Karpas-422 (cell line): ENCODE measurements around the gene EPHA3. TPM values are rescaled to one million over a fixed set of nuclear protein-coding genes. Genes with fewer than 3 reads are reported as not detected.

Experiments used
- DNase-seq: peaks from one replicate; pipeline ENCODE4 v3.0.0-alpha.2; 2015
- H2AFZ ChIP-seq: fragments of 200-600 bp; sonication (generic); 2 replicates; pipeline ENCODE4 v1.6.1; 2014; ENCODE audit warnings: antibody characterized with exemption, low read length, mixed read lengths
- H3K27ac ChIP-seq: fragments of 200-600 bp; sonication (generic); 2 replicates; pipeline ENCODE4 v1.5.1; 2014; ENCODE audit warnings: mild to moderate bottlenecking, low read length, moderate library complexity
- H3K27me3 ChIP-seq: fragments of 200-600 bp; sonication (generic); 2 replicates; pipeline ENCODE4 v1.6.1; 2014; ENCODE audit warnings: low read length, mixed read lengths
- H3K36me3 ChIP-seq: fragments of 200-600 bp; sonication (generic); 2 replicates; pipeline ENCODE4 v1.6.1; 2014; ENCODE audit warnings: low read length, mixed read lengths; ENCODE audit not compliant: insufficient read depth
- H3K4me1 ChIP-seq: fragments of 200-600 bp; sonication (generic); 2 replicates; pipeline ENCODE4 v1.6.1; 2014; ENCODE audit warnings: mild to moderate bottlenecking, low read length, mixed read lengths
- H3K4me2 ChIP-seq: fragments of 200-600 bp; sonication (generic); 2 replicates; pipeline ENCODE4 v1.6.1; 2014; ENCODE audit warnings: low read length, low read depth, mild to moderate bottlenecking; ENCODE audit not compliant: poor library complexity, severe bottlenecking
- H3K4me3 ChIP-seq: fragments of 200-600 bp; sonication (generic); 2 replicates; pipeline ENCODE4 v1.5.1; 2014; ENCODE audit warnings: mild to moderate bottlenecking, antibody characterized with exemption, low read length, mixed read lengths
- H3K79me2 ChIP-seq: fragments of 200-600 bp; sonication (generic); 2 replicates; pipeline ENCODE4 v1.6.1; 2014; ENCODE audit warnings: mild to moderate bottlenecking, low read length, mixed read lengths
- H3K9ac ChIP-seq: fragments of 200-600 bp; sonication (generic); 2 replicates; pipeline ENCODE4 v1.6.0; 2014; ENCODE audit warnings: low read length
- H3K9me2 ChIP-seq: fragments of 200-600 bp; sonication (generic), shearing (Covaris generic); replicated peaks from 2 replicates; pipeline ENCODE4 v1.6.0; 2014; ENCODE audit warnings: mild to moderate bottlenecking, low read length, moderate library complexity; ENCODE audit not compliant: insufficient read depth
- H3K9me3 ChIP-seq: fragments of 300-700, 200-600 bp; sonication (generic); 2 replicates; pipeline ENCODE4 v1.6.1; 2014; ENCODE audit warnings: low read length, mixed read lengths
- H4K20me1 ChIP-seq: fragments of 200-600 bp; sonication (generic); 2 replicates; pipeline ENCODE4 v1.6.1; 2014; ENCODE audit warnings: mild to moderate bottlenecking, antibody characterized with exemption, low read length, low read depth; ENCODE audit not compliant: insufficient read depth
- total RNA-seq: library from RNA; depleted of rRNA; stranded (reverse); fragments of >200 nt; shearing (Covaris generic); gene quantifications from 2 replicates; pipeline ENCODE4 v1.2.3, GENCODE V29; 2014; ENCODE audit warnings: low replicate concordance

Gene EPHA3
- total RNA-seq, 1 experiment from 2014 or later: not detected

GRCh38 chr3:89280301-89280700 is 172.9 kb downstream of the EPHA3 start:
- H3K9me3 ChIP-seq: peaks cover 6% of the 10 kb centered on the region
- H3K9ac ChIP-seq: no peak overlapping the region
- no peak for DNase-seq
- no peaks in the 10 kb centered on the region for H4K20me1 ChIP-seq
- H3K9me2 ChIP-seq: no peaks in the 10 kb centered on the region
- no peak overlapping the region for H3K4me2 ChIP-seq
- no peaks in the 10 kb centered on the region for H3K79me2 ChIP-seq
- H3K4me3 ChIP-seq: no peak overlapping the region
- no peaks in the 10 kb centered on the region for H3K27me3 ChIP-seq
- no peaks in the 10 kb centered on the region for H3K4me1 ChIP-seq
- H2AFZ ChIP-seq: no peak overlapping the region
- H3K27ac ChIP-seq: no peak overlapping the region
- H3K36me3 ChIP-seq: no peaks in the 10 kb centered on the region

GRCh38 chr3:89280822-89281365 is 173.5 kb downstream of the EPHA3 start:
- Histone ChIP-seq H2AFZ (no peak overlapping the region), H3K4me2 (no peak overlapping the region), H3K27ac (no peak overlapping the region), H3K9ac (no peak overlapping the region), H3K4me1 (no peaks in the 10 kb centered on the region), H4K20me1 (no peaks in the 10 kb centered on the region), H3K9me3 (peaks cover 6% of the 10 kb centered on the region), H3K9me2 (no peaks in the 10 kb centered on the region), H3K36me3 (no peaks in the 10 kb centered on the region), H3K4me3 (no peak overlapping the region), H3K79me2 (no peaks in the 10 kb centered on the region), H3K27me3 (no peaks in the 10 kb centered on the region)
- DNase-seq: no peak

DNA sequence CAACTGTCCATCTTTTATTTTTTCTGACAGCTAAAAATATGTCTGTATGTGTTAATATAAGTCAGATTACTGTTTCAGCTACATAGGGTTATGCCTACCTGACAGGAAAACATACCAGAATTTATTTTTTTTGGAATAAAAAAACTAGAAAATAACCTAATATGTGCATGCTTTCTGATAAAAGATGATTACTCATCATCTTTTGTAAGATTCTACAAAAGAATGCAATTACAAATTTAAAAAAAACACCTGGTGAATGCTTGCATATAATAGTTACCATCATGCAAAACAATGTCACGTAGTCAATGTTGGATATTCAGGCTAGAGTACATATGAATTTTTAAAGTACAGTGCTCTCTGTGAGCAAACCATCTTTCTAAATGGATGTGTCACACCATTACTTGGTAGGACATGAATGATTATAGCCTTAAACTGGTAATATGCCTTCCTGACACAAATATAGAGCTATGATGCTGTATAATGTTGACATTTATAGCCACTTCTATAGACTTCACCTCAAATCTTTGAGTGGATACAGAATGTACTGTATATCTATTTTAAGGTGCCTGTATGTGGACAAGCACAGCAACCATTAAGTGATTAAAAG is 180.6 kb downstream of the EPHA3 start:
- no peak overlapping the region for H2AFZ ChIP-seq
- no peaks in the 10 kb centered on the region for H4K20me1 ChIP-seq
- no peak overlapping the region for H3K27ac ChIP-seq
- no peak overlapping the region for H3K4me3 ChIP-seq
- no peak overlapping the region for H3K9ac ChIP-seq
- no peaks in the 10 kb centered on the region for H3K9me2 ChIP-seq
- H3K4me1 ChIP-seq: no peaks in the 10 kb centered on the region
- no peaks in the 10 kb centered on the region for H3K27me3 ChIP-seq
- H3K9me3 ChIP-seq: peaks cover 12% of the 10 kb centered on the region; the same call in 1 of the 2 replicates
- DNase-seq: no peak
- H3K79me2 ChIP-seq: no peaks in the 10 kb centered on the region
- H3K36me3 ChIP-seq: no peaks in the 10 kb centered on the region
- H3K4me2 ChIP-seq: no peak overlapping the region

GRCh38 chr3:89289574-89290190 is 182.3 kb downstream of the EPHA3 start:
- Histone ChIP-seq H3K9me2 (no peaks in the 10 kb centered on the region), H3K4me2 (no peak overlapping the region), H2AFZ (no peak overlapping the region), H3K4me1 (no peaks in the 10 kb centered on the region), H3K9ac (no peak overlapping the region), H3K4me3 (no peak overlapping the region), H3K27ac (no peak overlapping the region), H3K36me3 (no peaks in the 10 kb centered on the region), H3K27me3 (no peaks in the 10 kb centered on the region), H3K79me2 (no peaks in the 10 kb centered on the region), H4K20me1 (no peaks in the 10 kb centered on the region), H3K9me3 (peaks cover 14% of the 10 kb centered on the region; the same call in 1 of the 2 replicates)
- DNase-seq: no peak

DNA sequence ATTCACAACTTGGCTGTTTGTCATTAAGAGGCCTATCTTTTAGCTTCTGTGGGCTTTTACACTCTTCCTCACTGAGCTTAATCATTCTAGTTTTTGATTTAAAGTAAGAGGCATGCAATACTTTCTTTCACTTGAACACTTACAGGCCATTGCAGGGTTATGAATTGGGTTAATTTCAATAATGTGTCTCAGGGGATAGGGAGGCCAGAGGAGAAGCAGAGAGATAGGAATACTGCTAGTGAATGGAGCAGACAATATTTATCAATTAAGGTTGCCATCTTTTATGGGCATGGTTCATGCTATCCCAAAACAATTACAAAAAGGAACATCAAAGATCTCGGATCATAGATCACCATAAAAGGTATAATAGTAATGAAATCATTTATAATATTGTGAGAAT is 189.8 kb downstream of the EPHA3 start:
- Histone ChIP-seq H2AFZ (no peak overlapping the region), H3K79me2 (no peaks in the 10 kb centered on the region), H3K4me2 (no peak overlapping the region), H4K20me1 (no peaks in the 10 kb centered on the region), H3K27ac (no peak overlapping the region), H3K9ac (no peak overlapping the region), H3K36me3 (no peaks in the 10 kb centered on the region), H3K9me3 (peaks cover 25% of the 10 kb centered on the region), H3K4me3 (no peak overlapping the region), H3K27me3 (no peaks in the 10 kb centered on the region), H3K9me2 (no peaks in the 10 kb centered on the region), H3K4me1 (no peaks in the 10 kb centered on the region)
- no peak for DNase-seq

DNA sequence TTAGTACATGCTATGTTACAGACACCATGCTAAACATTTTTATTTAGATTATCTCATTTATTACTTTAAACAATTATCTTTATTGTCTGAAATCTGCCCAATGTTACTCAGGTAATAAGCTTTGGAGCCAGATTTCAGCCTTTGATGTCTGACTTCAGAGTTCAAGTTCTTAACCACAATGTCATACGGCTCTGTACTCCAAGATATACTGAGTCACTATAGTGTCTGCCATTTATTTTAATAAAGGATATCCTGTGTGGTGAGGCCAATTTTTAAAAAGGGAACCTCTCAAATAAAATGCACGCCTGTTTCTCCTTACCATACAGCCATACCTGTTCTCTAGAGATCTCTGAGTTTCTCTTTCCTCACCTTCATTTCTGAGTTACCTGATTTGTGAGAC is 193.1 kb downstream of the EPHA3 start:
- Histone ChIP-seq H3K9ac (no peak overlapping the region), H3K4me2 (no peak overlapping the region), H3K4me3 (no peak overlapping the region), H3K27ac (no peak overlapping the region), H3K4me1 (no peaks in the 10 kb centered on the region), H3K36me3 (no peaks in the 10 kb centered on the region), H3K27me3 (no peaks in the 10 kb centered on the region), H3K9me3 (peaks cover 17% of the 10 kb centered on the region), H3K79me2 (no peaks in the 10 kb centered on the region), H2AFZ (no peak overlapping the region), H4K20me1 (no peaks in the 10 kb centered on the region), H3K9me2 (no peaks in the 10 kb centered on the region)
- no peak for DNase-seq

GRCh38 chr3:89300981-89301380 is 193.6 kb downstream of the EPHA3 start:
- Histone ChIP-seq H3K9me3 (peaks cover 16% of the 10 kb centered on the region), H3K4me3 (no peak overlapping the region), H3K4me1 (no peaks in the 10 kb centered on the region), H2AFZ (no peak overlapping the region), H3K9me2 (no peaks in the 10 kb centered on the region), H3K79me2 (no peaks in the 10 kb centered on the region), H3K9ac (no peak overlapping the region), H3K4me2 (no peak overlapping the region), H3K36me3 (no peaks in the 10 kb centered on the region), H4K20me1 (no peaks in the 10 kb centered on the region), H3K27ac (no peak overlapping the region), H3K27me3 (no peaks in the 10 kb centered on the region)
- DNase-seq: no peak

- Histone ChIP-seq H3K4me2 (no peak overlapping the region), H3K27ac (no peak overlapping the region)
Measured at GRCh38 chr3:89303701-89304100, 196.3 kb downstream of the EPHA3 start.

More at GRCh38 chr3:89303701-89304100, 196.3 kb downstream of the EPHA3 start:
- Histone ChIP-seq H3K4me1 (no peaks in the 10 kb centered on the region), H3K4me3 (no peak overlapping the region), H4K20me1 (no peaks in the 10 kb centered on the region), H3K27me3 (no peaks in the 10 kb centered on the region), H3K79me2 (no peaks in the 10 kb centered on the region), H3K9me2 (no peaks in the 10 kb centered on the region), H2AFZ (no peak overlapping the region), H3K9ac (no peak overlapping the region), H3K9me3 (peaks cover 10% of the 10 kb centered on the region; the same call in 1 of the 2 replicates), H3K36me3 (no peaks in the 10 kb centered on the region)
- no peak for DNase-seq
